ENCODE measurements around the gene PHYKPL.

GRCh38 chr5:178180141-178180863 lies 52.3 kb downstream of the PHYKPL start:
- TF ChIP-seq, protein P1, sequence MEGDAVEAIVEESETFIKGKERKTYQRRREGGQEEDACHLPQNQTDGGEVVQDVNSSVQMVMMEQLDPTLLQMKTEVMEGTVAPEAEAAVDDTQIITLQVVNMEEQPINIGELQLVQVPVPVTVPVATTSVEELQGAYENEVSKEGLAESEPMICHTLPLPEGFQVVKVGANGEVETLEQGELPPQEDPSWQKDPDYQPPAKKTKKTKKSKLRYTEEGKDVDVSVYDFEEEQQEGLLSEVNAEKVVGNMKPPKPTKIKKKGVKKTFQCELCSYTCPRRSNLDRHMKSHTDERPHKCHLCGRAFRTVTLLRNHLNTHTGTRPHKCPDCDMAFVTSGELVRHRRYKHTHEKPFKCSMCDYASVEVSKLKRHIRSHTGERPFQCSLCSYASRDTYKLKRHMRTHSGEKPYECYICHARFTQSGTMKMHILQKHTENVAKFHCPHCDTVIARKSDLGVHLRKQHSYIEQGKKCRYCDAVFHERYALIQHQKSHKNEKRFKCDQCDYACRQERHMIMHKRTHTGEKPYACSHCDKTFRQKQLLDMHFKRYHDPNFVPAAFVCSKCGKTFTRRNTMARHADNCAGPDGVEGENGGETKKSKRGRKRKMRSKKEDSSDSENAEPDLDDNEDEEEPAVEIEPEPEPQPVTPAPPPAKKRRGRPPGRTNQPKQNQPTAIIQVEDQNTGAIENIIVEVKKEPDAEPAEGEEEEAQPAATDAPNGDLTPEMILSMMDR (IDR thresholded peaks at IDR 0.05) = no peak
- TF ChIP-seq REST (IDR thresholded peaks at IDR 0.05; ENCODE audit: insufficient read depth in 1 of 2, low read depth in 2 of 2, low read length in 1 of 2) = no peak
- no peak for TF ChIP-seq POLR2AphosphoS5 (IDR thresholded peaks at IDR 0.05; ENCODE audit: low read depth, low read length)
- TF ChIP-seq SIN3A (IDR thresholded peaks at IDR 0.05; ENCODE audit: borderline replicate concordance, insufficient read depth, low read depth, low read length) = no peak
